ENCODE measurements around the gene OR2J1. TPM values are rescaled to one million over a fixed set of nuclear protein-coding genes. Genes with fewer than 3 reads are reported as not detected.

The OR2J1 gene
- total RNA-seq, 1 experiment from 2014 or later, result not detected

DNA sequence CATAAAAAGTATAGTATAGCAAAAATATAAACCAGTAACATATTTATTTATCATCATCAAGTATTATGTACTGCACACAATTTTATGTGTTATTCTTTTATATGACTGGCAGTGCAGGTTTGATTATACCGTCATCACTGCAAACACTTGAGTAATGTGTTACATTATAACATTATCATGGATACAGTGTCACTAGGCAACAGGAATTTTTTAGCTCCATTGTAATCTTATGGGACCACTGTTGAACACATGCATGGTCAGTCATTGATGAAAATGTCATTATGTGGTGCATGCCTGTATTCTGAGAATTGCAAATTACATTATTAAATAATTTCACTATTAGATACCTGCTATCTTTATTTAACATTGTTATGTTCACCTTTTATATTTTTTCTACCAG lies 42.3 kb downstream of the OR2J1 start:
- TF ChIP-seq, protein P1, sequence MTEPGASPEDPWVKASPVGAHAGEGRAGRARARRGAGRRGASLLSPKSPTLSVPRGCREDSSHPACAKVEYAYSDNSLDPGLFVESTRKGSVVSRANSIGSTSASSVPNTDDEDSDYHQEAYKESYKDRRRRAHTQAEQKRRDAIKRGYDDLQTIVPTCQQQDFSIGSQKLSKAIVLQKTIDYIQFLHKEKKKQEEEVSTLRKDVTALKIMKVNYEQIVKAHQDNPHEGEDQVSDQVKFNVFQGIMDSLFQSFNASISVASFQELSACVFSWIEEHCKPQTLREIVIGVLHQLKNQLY (CRISPR knock-in tag; IDR thresholded peaks at IDR 0.05), result no peak
- no peak for TF ChIP-seq CREM (CRISPR knock-in tag; IDR thresholded peaks at IDR 0.05)
- TF ChIP-seq, protein P2, sequence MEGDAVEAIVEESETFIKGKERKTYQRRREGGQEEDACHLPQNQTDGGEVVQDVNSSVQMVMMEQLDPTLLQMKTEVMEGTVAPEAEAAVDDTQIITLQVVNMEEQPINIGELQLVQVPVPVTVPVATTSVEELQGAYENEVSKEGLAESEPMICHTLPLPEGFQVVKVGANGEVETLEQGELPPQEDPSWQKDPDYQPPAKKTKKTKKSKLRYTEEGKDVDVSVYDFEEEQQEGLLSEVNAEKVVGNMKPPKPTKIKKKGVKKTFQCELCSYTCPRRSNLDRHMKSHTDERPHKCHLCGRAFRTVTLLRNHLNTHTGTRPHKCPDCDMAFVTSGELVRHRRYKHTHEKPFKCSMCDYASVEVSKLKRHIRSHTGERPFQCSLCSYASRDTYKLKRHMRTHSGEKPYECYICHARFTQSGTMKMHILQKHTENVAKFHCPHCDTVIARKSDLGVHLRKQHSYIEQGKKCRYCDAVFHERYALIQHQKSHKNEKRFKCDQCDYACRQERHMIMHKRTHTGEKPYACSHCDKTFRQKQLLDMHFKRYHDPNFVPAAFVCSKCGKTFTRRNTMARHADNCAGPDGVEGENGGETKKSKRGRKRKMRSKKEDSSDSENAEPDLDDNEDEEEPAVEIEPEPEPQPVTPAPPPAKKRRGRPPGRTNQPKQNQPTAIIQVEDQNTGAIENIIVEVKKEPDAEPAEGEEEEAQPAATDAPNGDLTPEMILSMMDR (IDR thresholded peaks at IDR 0.05), result no peak
- no peak for TF ChIP-seq ZNF138 (CRISPR knock-in tag; conservative IDR thresholded peaks at IDR 0.05)
- TF ChIP-seq, protein P3, sequence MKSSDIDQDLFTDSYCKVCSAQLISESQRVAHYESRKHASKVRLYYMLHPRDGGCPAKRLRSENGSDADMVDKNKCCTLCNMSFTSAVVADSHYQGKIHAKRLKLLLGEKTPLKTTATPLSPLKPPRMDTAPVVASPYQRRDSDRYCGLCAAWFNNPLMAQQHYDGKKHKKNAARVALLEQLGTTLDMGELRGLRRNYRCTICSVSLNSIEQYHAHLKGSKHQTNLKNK (CRISPR knock-in tag; IDR thresholded peaks at IDR 0.05), result no peak
- TF ChIP-seq, protein P4, sequence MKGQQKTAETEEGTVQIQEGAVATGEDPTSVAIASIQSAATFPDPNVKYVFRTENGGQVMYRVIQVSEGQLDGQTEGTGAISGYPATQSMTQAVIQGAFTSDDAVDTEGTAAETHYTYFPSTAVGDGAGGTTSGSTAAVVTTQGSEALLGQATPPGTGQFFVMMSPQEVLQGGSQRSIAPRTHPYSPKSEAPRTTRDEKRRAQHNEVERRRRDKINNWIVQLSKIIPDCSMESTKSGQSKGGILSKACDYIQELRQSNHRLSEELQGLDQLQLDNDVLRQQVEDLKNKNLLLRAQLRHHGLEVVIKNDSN (CRISPR knock-in tag; IDR thresholded peaks at IDR 0.05), result no peak
- TF ChIP-seq TP53 (CRISPR knock-in tag; IDR thresholded peaks at IDR 0.05), result no peak
- TF ChIP-seq, protein P5, sequence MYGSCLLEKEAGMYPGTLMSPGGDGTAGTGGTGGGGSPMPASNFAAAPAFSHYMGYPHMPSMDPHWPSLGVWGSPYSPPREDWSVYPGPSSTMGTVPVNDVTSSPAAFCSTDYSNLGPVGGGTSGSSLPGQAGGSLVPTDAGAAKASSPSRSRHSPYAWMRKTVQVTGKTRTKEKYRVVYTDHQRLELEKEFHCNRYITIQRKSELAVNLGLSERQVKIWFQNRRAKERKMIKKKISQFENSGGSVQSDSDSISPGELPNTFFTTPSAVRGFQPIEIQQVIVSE (CRISPR knock-in tag; IDR thresholded peaks at IDR 0.05; ENCODE audit: borderline replicate concordance), result no peak
- TF ChIP-seq FOXK1 (CRISPR knock-in tag; IDR thresholded peaks at IDR 0.05), result no peak
- TF ChIP-seq, protein P6, sequence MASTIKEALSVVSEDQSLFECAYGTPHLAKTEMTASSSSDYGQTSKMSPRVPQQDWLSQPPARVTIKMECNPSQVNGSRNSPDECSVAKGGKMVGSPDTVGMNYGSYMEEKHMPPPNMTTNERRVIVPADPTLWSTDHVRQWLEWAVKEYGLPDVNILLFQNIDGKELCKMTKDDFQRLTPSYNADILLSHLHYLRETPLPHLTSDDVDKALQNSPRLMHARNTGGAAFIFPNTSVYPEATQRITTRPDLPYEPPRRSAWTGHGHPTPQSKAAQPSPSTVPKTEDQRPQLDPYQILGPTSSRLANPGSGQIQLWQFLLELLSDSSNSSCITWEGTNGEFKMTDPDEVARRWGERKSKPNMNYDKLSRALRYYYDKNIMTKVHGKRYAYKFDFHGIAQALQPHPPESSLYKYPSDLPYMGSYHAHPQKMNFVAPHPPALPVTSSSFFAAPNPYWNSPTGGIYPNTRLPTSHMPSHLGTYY (CRISPR knock-in tag; IDR thresholded peaks at IDR 0.05), result no peak
- CTCF ChIA-PET, result no interaction called here
- peaks cover 11% of the 10 kb centered on the region for H3K4me1 Mint-ChIP-seq
- POLR2A ChIA-PET, result no interaction called here
- H3K9me3 Mint-ChIP-seq, result peaks cover 47% of the 10 kb centered on the region
- H3K27me3 Mint-ChIP-seq (ENCODE audit: low read depth), result no peaks in the 10 kb centered on the region; the same call in 1 of the 2 replicates
- ATAC-seq, result no peak
- H3K4me3 Mint-ChIP-seq, result no peak overlapping the region
- H3K36me3 Mint-ChIP-seq, result peaks cover 26% of the 10 kb centered on the region
- no peak overlapping the region for H3K27ac Mint-ChIP-seq
- no peak for DNase-seq (ENCODE audit: low spot score)

DNA sequence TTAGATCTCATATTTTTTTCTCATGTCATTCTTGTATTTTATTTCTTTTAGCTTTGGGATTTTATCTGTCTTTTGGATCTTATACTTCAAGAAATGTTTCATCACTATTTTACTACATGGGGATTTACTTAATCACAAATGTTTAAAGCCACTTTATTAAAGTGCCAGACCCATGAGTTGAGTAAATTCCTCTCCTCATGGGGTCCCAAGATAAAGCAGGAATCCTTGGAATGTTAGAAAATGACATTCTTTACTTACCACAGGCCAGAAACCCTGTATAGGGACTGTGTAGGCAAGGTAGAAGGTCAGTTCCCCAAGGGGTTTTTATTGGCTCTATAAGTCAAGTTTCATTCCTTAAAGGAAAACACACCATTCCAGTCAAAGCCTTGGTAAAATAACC lies 43.0 kb downstream of the OR2J1 start:
- no peak for DNase-seq (ENCODE audit: low spot score)
- no peaks in the 10 kb centered on the region; the same call in 1 of the 2 replicates for H3K27me3 Mint-ChIP-seq (ENCODE audit: low read depth)
- POLR2A ChIA-PET, result no interaction called here
- no peak overlapping the region for H3K27ac Mint-ChIP-seq
- H3K36me3 Mint-ChIP-seq, result peaks cover 26% of the 10 kb centered on the region
- H3K9me3 Mint-ChIP-seq, result peaks cover 47% of the 10 kb centered on the region
- TF ChIP-seq TCF7 (CRISPR knock-in tag; IDR thresholded peaks at IDR 0.05; ENCODE audit: low read depth), result no peak
- TF ChIP-seq, protein P6 (CRISPR knock-in tag; IDR thresholded peaks at IDR 0.05), result no peak
- TF ChIP-seq TEAD4 (CRISPR knock-in tag; IDR thresholded peaks at IDR 0.05), result no peak
- TF ChIP-seq NR1H2 (CRISPR knock-in tag; IDR thresholded peaks at IDR 0.05), result no peak
- TF ChIP-seq, protein P7, sequence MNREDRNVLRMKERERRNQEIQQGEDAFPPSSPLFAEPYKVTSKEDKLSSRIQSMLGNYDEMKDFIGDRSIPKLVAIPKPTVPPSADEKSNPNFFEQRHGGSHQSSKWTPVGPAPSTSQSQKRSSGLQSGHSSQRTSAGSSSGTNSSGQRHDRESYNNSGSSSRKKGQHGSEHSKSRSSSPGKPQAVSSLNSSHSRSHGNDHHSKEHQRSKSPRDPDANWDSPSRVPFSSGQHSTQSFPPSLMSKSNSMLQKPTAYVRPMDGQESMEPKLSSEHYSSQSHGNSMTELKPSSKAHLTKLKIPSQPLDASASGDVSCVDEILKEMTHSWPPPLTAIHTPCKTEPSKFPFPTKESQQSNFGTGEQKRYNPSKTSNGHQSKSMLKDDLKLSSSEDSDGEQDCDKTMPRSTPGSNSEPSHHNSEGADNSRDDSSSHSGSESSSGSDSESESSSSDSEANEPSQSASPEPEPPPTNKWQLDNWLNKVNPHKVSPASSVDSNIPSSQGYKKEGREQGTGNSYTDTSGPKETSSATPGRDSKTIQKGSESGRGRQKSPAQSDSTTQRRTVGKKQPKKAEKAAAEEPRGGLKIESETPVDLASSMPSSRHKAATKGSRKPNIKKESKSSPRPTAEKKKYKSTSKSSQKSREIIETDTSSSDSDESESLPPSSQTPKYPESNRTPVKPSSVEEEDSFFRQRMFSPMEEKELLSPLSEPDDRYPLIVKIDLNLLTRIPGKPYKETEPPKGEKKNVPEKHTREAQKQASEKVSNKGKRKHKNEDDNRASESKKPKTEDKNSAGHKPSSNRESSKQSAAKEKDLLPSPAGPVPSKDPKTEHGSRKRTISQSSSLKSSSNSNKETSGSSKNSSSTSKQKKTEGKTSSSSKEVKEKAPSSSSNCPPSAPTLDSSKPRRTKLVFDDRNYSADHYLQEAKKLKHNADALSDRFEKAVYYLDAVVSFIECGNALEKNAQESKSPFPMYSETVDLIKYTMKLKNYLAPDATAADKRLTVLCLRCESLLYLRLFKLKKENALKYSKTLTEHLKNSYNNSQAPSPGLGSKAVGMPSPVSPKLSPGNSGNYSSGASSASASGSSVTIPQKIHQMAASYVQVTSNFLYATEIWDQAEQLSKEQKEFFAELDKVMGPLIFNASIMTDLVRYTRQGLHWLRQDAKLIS (CRISPR knock-in tag; IDR thresholded peaks at IDR 0.05; ENCODE audit: borderline replicate concordance), result no peak
- CTCF ChIA-PET, result no interaction called here
- no peak overlapping the region for H3K4me3 Mint-ChIP-seq
- H3K4me1 Mint-ChIP-seq, result peaks cover 14% of the 10 kb centered on the region
- ATAC-seq, result no peak

Measured in WTC11 (cell line).